SU-DHL-6 (cell line): Measurements from ENCODE around the gene FXYD2.

ENCODE experiments used
- H2AFZ ChIP-seq: fragments of 200-600 bp; sonication (generic); 2 replicates; pipeline ENCODE4 v1.6.1; 2014; ENCODE audit warnings: low read depth, mild to moderate bottlenecking, moderate library complexity, mixed read lengths, antibody characterized with exemption, low read length; ENCODE audit not compliant: severe bottlenecking
- H3F3A ChIP-seq: fragments of 200-600 bp; shearing (Covaris generic); 2 replicates; pipeline ENCODE4 v1.6.0; 2016; ENCODE audit warnings: antibody characterized with exemption, mild to moderate bottlenecking; ENCODE audit not compliant: insufficient read depth
- H3K27ac ChIP-seq: fragments of 200-600 bp; sonication (generic); 2 replicates; pipeline ENCODE4 v1.5.1; 2016; ENCODE audit warnings: low read depth, mild to moderate bottlenecking, low read length, moderate library complexity, mixed read lengths
- H3K27me3 ChIP-seq: fragments of 200-600 bp; sonication (generic), shearing (Covaris generic); 2 replicates; pipeline ENCODE4 v1.6.0; 2014; ENCODE audit warnings: mild to moderate bottlenecking, low read length
- H3K36me3 ChIP-seq: fragments of 200-600 bp; sonication (generic); 2 replicates; pipeline ENCODE4 v1.6.1; 2014; ENCODE audit warnings: mild to moderate bottlenecking, low read length, mixed read lengths
- H3K4me2 ChIP-seq: fragments of 300-600, 200-600 bp; shearing (Covaris generic), sonication (generic); 2 replicates; pipeline ENCODE4 v1.6.0; 2014; ENCODE audit warnings: low read length, low read depth, mild to moderate bottlenecking; ENCODE audit not compliant: poor library complexity, severe bottlenecking
- H3K4me3 ChIP-seq: fragments of 200-600 bp; sonication (generic); 2 replicates; pipeline ENCODE4 v1.5.1; 2014; ENCODE audit warnings: antibody characterized with exemption, low read length, mild to moderate bottlenecking, mixed read lengths; ENCODE audit not compliant: insufficient read depth, poor library complexity, severe bottlenecking
- H3K79me2 ChIP-seq: fragments of 200-600 bp; sonication (generic); 2 replicates; pipeline ENCODE4 v1.6.1; 2014; ENCODE audit warnings: mild to moderate bottlenecking, low read length, moderate library complexity; ENCODE audit not compliant: insufficient read depth
- H3K9ac ChIP-seq: fragments of 200-600 bp; sonication (generic); 2 replicates; pipeline ENCODE4 v1.7.0; 2014; ENCODE audit warnings: mild to moderate bottlenecking, low read length
- H3K9me2 ChIP-seq: fragments of 200-600 bp; sonication (generic); replicated peaks from 2 replicates; pipeline ENCODE4 v1.6.1; 2014; ENCODE audit warnings: low read length; ENCODE audit not compliant: insufficient read depth
- H3K9me3 ChIP-seq: fragments of 200-600 bp; sonication (generic); 2 replicates; pipeline ENCODE4 v1.6.1; 2014; ENCODE audit warnings: low read length, mixed read lengths; ENCODE audit not compliant: insufficient read depth
- H4K20me1 ChIP-seq: fragments of 200-600 bp; sonication (generic); 2 replicates; pipeline ENCODE4 v1.6.1; 2014; ENCODE audit warnings: low read depth, mild to moderate bottlenecking, antibody characterized with exemption, low read length, moderate library complexity, mixed read lengths
- CTCF ChIP-seq: fragments of 200-600 bp; sonication (generic); IDR thresholded peaks from one replicate; pipeline ENCODE4 v1.5.1; 2017; ENCODE audit warnings: antibody characterized with exemption, mild to moderate bottlenecking, low read length, moderate library complexity; ENCODE audit not compliant: insufficient read depth, poor library complexity, severe bottlenecking
- EZH2phosphoT487 ChIP-seq: fragments of 200-600 bp; sonication (generic), shearing (Covaris generic); conservative IDR thresholded peaks from 2 replicates; pipeline ENCODE4 v1.6.1; 2018; ENCODE audit warnings: mild to moderate bottlenecking, antibody characterized with exemption, low read length, moderate library complexity, mixed read lengths

The FXYD2 gene

DNA sequence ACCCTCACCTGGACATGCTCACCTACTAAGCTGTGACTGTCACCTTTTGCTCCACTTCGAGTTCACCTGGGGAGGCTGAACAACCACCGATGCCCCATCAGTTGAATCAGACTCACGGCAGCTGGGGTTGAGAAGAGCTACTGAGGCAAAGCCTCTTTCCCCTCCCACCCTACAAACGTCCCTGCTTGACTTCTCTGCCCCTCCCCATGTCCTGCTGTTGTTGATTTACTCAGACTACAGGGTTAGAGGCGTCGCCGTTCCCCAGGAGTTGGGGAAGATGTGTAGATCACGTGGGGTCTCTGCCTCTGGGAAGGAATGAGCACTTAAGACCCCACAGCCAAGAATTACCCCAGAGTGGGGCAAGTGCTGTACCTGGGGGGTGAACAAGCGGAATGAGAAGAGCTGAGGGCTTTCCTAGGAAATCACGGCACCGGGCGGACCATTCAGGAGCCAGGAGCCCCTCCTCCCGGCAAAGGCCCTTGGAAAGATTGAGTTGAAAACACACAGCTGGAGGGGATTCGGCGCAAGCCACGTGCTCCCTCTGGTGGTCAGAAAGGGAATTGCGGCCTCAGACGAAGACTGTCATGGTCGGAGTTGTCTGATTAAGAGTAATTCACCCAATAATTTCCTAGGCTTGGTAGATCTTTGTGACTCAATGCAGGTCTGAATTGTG is 7.0 kb downstream of the FXYD2 start:
- Histone ChIP-seq H3K9ac (no peak overlapping the region), H3K27me3 (no peaks in the 10 kb centered on the region), H3K4me3 (no peak overlapping the region), H3F3A (no peaks in the 10 kb centered on the region), H3K27ac (no peak overlapping the region), H3K4me2 (no peak overlapping the region), H3K79me2 (no peaks in the 10 kb centered on the region), H3K9me2 (no peaks in the 10 kb centered on the region), H3K36me3 (no peaks in the 10 kb centered on the region), H4K20me1 (no peaks in the 10 kb centered on the region), H2AFZ (no peak overlapping the region), H3K9me3 (no peaks in the 10 kb centered on the region)
- TF ChIP-seq EZH2phosphoT487 (no peak), CTCF (peak; percentile 97)

DNA sequence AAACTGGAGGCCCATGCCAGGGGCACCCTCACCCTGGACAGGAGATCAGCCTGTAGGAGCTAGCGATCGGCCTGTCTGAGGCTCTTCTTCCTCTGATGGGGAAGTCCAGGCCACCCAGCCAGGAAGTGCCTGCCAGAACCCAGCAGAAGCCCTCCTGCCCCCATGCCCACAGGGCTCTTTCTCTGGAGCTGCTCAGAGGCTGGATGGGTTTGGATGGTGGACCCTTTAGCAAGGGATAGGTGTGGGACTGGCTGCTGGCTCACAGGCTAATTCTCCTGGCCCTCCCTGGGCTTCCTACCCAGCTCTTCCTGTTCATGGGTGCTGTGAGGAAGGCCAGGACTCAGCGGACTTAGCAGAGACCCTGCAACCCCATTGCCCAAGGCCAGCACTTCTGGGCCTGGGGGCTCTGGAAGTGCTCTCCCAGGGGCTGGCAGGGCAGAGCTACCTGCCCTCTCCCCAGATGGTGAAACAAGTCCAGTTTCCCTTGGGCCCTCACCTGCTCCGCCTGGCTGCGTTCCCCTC is 7.6 kb downstream of the FXYD2 start:
- Histone ChIP-seq H3K4me3 (no peak overlapping the region), H3K36me3 (no peaks in the 10 kb centered on the region), H4K20me1 (no peaks in the 10 kb centered on the region), H3K9me3 (no peaks in the 10 kb centered on the region), H3K4me2 (no peak overlapping the region), H3K27me3 (no peaks in the 10 kb centered on the region), H3K27ac (no peak overlapping the region), H3F3A (no peaks in the 10 kb centered on the region), H3K9me2 (no peaks in the 10 kb centered on the region), H3K9ac (no peak overlapping the region), H3K79me2 (no peaks in the 10 kb centered on the region), H2AFZ (no peak overlapping the region)
- TF ChIP-seq CTCF (no peak), EZH2phosphoT487 (no peak)

DNA sequence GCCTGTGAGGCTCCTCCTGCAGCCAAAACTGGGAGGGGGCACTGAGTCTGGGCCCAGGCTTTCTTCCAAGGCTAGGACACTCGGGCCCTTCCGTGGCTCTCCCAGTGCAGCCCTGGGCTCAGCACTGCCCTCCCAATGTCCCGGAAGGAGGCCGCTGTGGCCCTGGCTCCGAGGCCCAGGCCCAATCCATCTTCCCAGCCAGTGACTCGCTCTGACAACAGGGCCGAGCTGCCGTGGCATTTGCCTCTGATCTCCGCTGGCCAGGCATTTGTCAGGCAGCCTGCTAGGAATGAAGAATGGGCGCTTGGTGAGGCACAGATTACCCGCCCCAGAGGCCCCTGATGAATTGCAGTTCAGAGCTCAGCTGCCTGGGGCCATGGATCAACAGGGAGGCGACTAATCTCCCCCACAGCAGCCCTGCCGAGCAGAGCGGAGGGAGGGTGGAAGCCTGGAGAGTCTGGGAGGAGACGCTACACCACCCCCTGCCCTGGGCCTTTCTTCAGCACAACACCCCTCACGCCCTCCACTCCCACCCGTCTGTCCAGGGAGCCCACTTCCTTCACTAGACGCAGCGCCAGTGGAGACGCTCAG is 8.3 kb downstream of the FXYD2 start:
- TF ChIP-seq EZH2phosphoT487 (no peak), CTCF (no peak)
- H3K79me2 ChIP-seq, result no peaks in the 10 kb centered on the region
- no peaks in the 10 kb centered on the region for H3K9me2 ChIP-seq
- no peak overlapping the region for H2AFZ ChIP-seq
- no peaks in the 10 kb centered on the region for H4K20me1 ChIP-seq
- no peaks in the 10 kb centered on the region for H3K27me3 ChIP-seq
- no peaks in the 10 kb centered on the region for H3K9me3 ChIP-seq
- no peak overlapping the region for H3K27ac ChIP-seq
- no peak overlapping the region for H3K4me2 ChIP-seq
- no peaks in the 10 kb centered on the region for H3K36me3 ChIP-seq
- H3F3A ChIP-seq, result no peaks in the 10 kb centered on the region
- H3K4me3 ChIP-seq, result no peak overlapping the region
- H3K9ac ChIP-seq, result no peak overlapping the region
